K562 (cell line): Measurements from ENCODE around the gene CAMP. TPM values are rescaled to one million over a fixed set of nuclear protein-coding genes. Genes with fewer than 3 reads are reported as not detected.
A peak's percentile ranks its signal among the peaks of the same experiment; 100 is the strongest.

ENCODE experiments used
- ATAC-seq: fragments of 200-7000 bp; cut with Tn5 transposase; 3 replicates; pipeline ENCODE4 v1.9.1; 2020; ENCODE audit warnings: moderate library complexity
- BruUV-seq: library from RNA; stranded (reverse); fragments of 400-500 nt; replicated peaks from 2 replicates; lab custom pipeline; 2021; lab: Mats Ljungman, UMichigan
- CTCF ChIA-PET: fragments of 300-600 bp; formaldehyde crosslinking; extraction: SDS; loops from one replicate; lab custom pipeline; 2021; ENCODE audit warnings: low intra/inter-chr PET ratio; lab: Yijun Ruan, JAX
- POLR2A ChIA-PET: fragments of 300-600, 350-650 bp; sonication (Branson Sonifier 250); formaldehyde crosslinking; extraction: SDS; loops from one replicate; lab custom pipeline; 2021; ENCODE audit warnings: antibody characterized with exemption, inconsistent platforms; lab: Yijun Ruan, JAX
- DNase-seq, 4 experiments: peaks; one replicate each; pipeline versions ENCODE4 v3.0.0 to v3.0.0-alpha.2; 2011 to 2018; ENCODE audit warnings: low spot score in 3 of 4, mixed read lengths in 3 of 4; ENCODE audit errors: extremely low read depth in 1 of 4
- FAIRE-seq: peaks from 2 replicates; lab custom pipeline; 2011; peaks lifted over from hg19 to GRCh38; lab: Jason Lieb, UNC
- H2AFZ ChIP-seq: 2 replicates; pipeline ENCODE4 v1.6.0; 2011; ENCODE audit warnings: low read depth, low read length, control low read depth, inconsistent platforms
- H3K27ac ChIP-seq: fragments of 200-600 bp; 3 replicates; pipeline ENCODE4 v1.8.0; 2011; ENCODE audit warnings: low read depth, mild to moderate bottlenecking, control low read depth, inconsistent platforms, low read length, moderate library complexity, mixed read lengths; ENCODE audit errors: extremely low read depth
- H3K27me3 ChIP-seq, 2 experiments: fragments of 300-600 bp in 1 of 2; 2 replicates in 1 of 2; 3 replicates in 1 of 2; pipeline versions ENCODE4 v1.6.0 to v1.8.0; 2011; ENCODE audit warnings: inconsistent platforms in 2 of 2, low read length in 2 of 2, mild to moderate bottlenecking in 1 of 2, mixed read lengths in 1 of 2, moderate library complexity in 1 of 2; ENCODE audit not compliant: control insufficient read depth in 2 of 2, insufficient read depth in 2 of 2
- H3K36me3 ChIP-seq: fragments of 300-600 bp; 3 replicates; pipeline ENCODE4 v1.8.0; 2011; ENCODE audit warnings: mild to moderate bottlenecking, low read length, inconsistent platforms; ENCODE audit not compliant: control insufficient read depth, insufficient read depth
- H3K4me1 ChIP-seq, 2 experiments: fragments of 200-600 bp in 1 of 2; replicated peaks in 1 of 2; 2 replicates in 1 of 2; 3 replicates in 1 of 2; pipeline versions ENCODE4 v1.5.1 to v1.8.0; 2011; ENCODE audit warnings: inconsistent platforms in 2 of 2, low read length in 2 of 2, mild to moderate bottlenecking in 1 of 2, mixed read lengths in 1 of 2, moderate library complexity in 1 of 2; ENCODE audit not compliant: control insufficient read depth in 2 of 2, insufficient read depth in 2 of 2
- H3K4me2 ChIP-seq: 2 replicates; pipeline ENCODE4 v1.6.1; 2011; ENCODE audit warnings: low read length, control low read depth, inconsistent platforms, mixed read lengths; ENCODE audit not compliant: insufficient read depth
- H3K4me3 ChIP-seq: fragments of 200-600 bp; sonication (generic), shearing (Covaris generic); 2 replicates; pipeline ENCODE4 v1.5.1; 2016; ENCODE audit warnings: control low read depth, inconsistent platforms
- H3K79me2 ChIP-seq: fragments of 200-600 bp; 3 replicates; pipeline ENCODE4 v1.8.0; 2011; ENCODE audit warnings: low read length, inconsistent platforms; ENCODE audit not compliant: control insufficient read depth, insufficient read depth
- H3K9ac ChIP-seq, 2 experiments: 2 replicates each; pipeline versions ENCODE4 v1.6.0 to v1.6.1; 2011; ENCODE audit warnings: low read depth in 2 of 2, low read length in 2 of 2, control low read depth in 1 of 2, inconsistent platforms in 1 of 2, mild to moderate bottlenecking in 1 of 2, mixed read lengths in 1 of 2; ENCODE audit not compliant: insufficient read depth in 1 of 2
- H3K9me1 ChIP-seq: one replicate; pipeline ENCODE4 v1.6.0; 2011; ENCODE audit warnings: inconsistent platforms, mild to moderate bottlenecking, low read length, moderate library complexity; ENCODE audit not compliant: control insufficient read depth, insufficient read depth
- H3K9me3 ChIP-seq: replicated peaks from 2 replicates; pipeline ENCODE4 v1.5.1; 2011; ENCODE audit warnings: low read depth, low read length, inconsistent platforms; ENCODE audit not compliant: control insufficient read depth, insufficient read depth
- H4K20me1 ChIP-seq: replicated peaks from 2 replicates; pipeline ENCODE4 v1.6.1; 2011; ENCODE audit warnings: low read length, inconsistent platforms, mixed read lengths; ENCODE audit not compliant: control insufficient read depth, insufficient read depth
- BRCA1 ChIP-seq, 2 experiments: fragments of 450-650 bp in 1 of 2; sonication (generic) in 1 of 2; formaldehyde crosslinking in 1 of 2; IDR thresholded peaks; 2 replicates each; pipeline versions ENCODE4 v1.5.0 to v1.6.1; 2017 to 2020; ENCODE audit warnings: mild to moderate bottlenecking in 1 of 2, missing genetic modification reagents in 1 of 2
- HDGF ChIP-seq: fragments of 450-650 bp; IDR thresholded peaks from 2 replicates; pipeline ENCODE4 v1.6.1; 2016
- MIER1 ChIP-seq: fragments of 450-650 bp; IDR thresholded peaks from 2 replicates; pipeline ENCODE4 v1.6.1; 2016; ENCODE audit warnings: antibody characterized with exemption, mild to moderate bottlenecking, low read depth
- PKNOX1 ChIP-seq: fragments of 450-650 bp; IDR thresholded peaks from 2 replicates; pipeline ENCODE4 v1.6.1; 2016
- PRDM10 ChIP-seq: fragments of 450-650 bp; IDR thresholded peaks from 2 replicates; pipeline ENCODE4 v1.6.1; 2018; ENCODE audit not compliant: partially characterized antibody
- ZBTB17 ChIP-seq: fragments of 450-650 bp; formaldehyde crosslinking; IDR thresholded peaks from 2 replicates; pipeline ENCODE4 v1.4.0; 2020; ENCODE audit warnings: mild to moderate bottlenecking
- ZNF592 ChIP-seq: fragments of 450-650 bp; IDR thresholded peaks from 2 replicates; pipeline ENCODE4 v1.6.1; 2017; ENCODE audit warnings: antibody characterized with exemption, mild to moderate bottlenecking
- WGBS: fragments of 100-300 bp; shearing (Covaris generic); methylation state at CpG from one replicate; pipeline ENCODE4 v1.1.6; 2016; ENCODE audit warnings: low coverage, mixed read lengths; ENCODE audit not compliant: insufficient coverage; ENCODE audit errors: missing lambda C conversion rate; 5-methylcytosine and 5-hydroxymethylcytosine counted together
- in situ Hi-C: fragments of 300-500 bp; cut with MboI; formaldehyde crosslinking; loops from 4 replicates; pipeline ENCODE4 v1.15.0; 2018; ENCODE audit warnings: inconsistent platforms, mixed read lengths
- intact Hi-C: fragments of 100-400 bp; cut with micrococcal nuclease; formaldehyde crosslinking; loops from 2 replicates; pipeline ENCODE4 v1.14.2; 2022
- polyA plus RNA-seq, 8 experiments: library from polyadenylated mRNA; depleted of rRNA in 4 of 8; stranded (reverse) in 5 of 8; unstranded in 3 of 8; fragments of >200 nt; fragmentation: Nextera tagmentation in 2 of 8; fragmentation: Illumina TruSeq in 1 of 8; extraction: Ambion mirVana in 2 of 8; extraction: Trizol in 1 of 8; gene quantifications; 2 replicates each; pipeline versions ENCODE4 v1.2.1 to v1.2.3, GENCODE V29; 2011 to 2014; ENCODE audit warnings: inconsistent platforms in 1 of 8, missing spikeins in 1 of 8
- total RNA-seq, 7 experiments: library from RNA; depleted of rRNA in 6 of 7; stranded (reverse); fragments of >200 nt in 6 of 7; fragmentation: Illumina TruSeq in 2 of 7; extraction: Trizol in 2 of 7; gene quantifications; 2 replicates each; pipeline versions ENCODE4 v1.2.1 to v1.2.3, GENCODE V29; 2011 to 2021; ENCODE audit warnings: low replicate concordance in 1 of 7

CAMP gene
- total and polyA plus RNA-seq, 9 of the 15 experiments (the other 6 are each of a cell fraction or from before 2014, with no cell fraction given): 0.22 TPM; not detected in 8

- TF ChIP-seq ZNF592: 0 out of 2 replicates have a peak, but pooled peaks have one; percentile 20
Measured at GRCh38 chr3:48187579-48188265, 35.6 kb upstream of the CAMP start (continued).

GRCh38 chr3:48188266-48189201, 34.8 kb upstream of the CAMP start, which contains the start of gene CDC25A:
Gene CDC25A, minus strand, starts transcription at chr3:48188417. Its CDS starts 470 bp downstream, at chr3:48187947.
- Histone ChIP-seq H3K79me2 (peaks cover 47% of the 10 kb centered on the region), H3K36me3 (peaks cover 36% of the 10 kb centered on the region), H3K9me3 (no peaks in the 10 kb centered on the region), H3K9me1 (no peaks in the 10 kb centered on the region), H3K9ac (peak within 1 kb of the TSS; percentile 93 to 97), H3K27ac (peak within 1 kb of the TSS; percentile 89), H2AFZ (peak within 1 kb of the TSS; percentile 93), H3K27me3 (no peaks in the 10 kb centered on the region), H4K20me1 (no peaks in the 10 kb centered on the region), H3K4me3 (peak within 1 kb of the TSS; percentile 83), H3K4me1 (peaks cover 0 to 15% of the 10 kb centered on the region in 2 experiments; a peak in 3 of 5 replicates), H3K4me2 (peak within 1 kb of the TSS; percentile 90)
- POLR2A ChIA-PET: interaction anchor here (0.6 to 1.4 kb wide), 8 partner anchors 28 to 905 kb away, joined by 3 to 7 read pairs (median 4); partner anchors contain the start of genes ATRIP, QRICH1 and ZNF589
- in situ Hi-C loops: no loop called here
- peak; percentile 98 for ATAC-seq
- intact Hi-C loops: loop anchor here (2.0 kb wide), 1 partner anchor 52 kb away; the partner anchor contains the start of gene ZNF589
- no TSS peak for BruUV-seq
- CTCF ChIA-PET: interaction anchor here (0.6 kb wide), 1 partner anchor 489 kb away, joined by 3 read pairs; no protein-coding TSS in a partner anchor
- peak; percentile 90 to 97 (median 94) for DNase-seq
- FAIRE-seq: peak; percentile 98
- whole genome bisulfite sequencing: 6% methylated on average over 35 of the region's 44 CpGs
- peak; percentile 98 for TF ChIP-seq PKNOX1
- peak; percentile 17 for TF ChIP-seq PRDM10
- TF ChIP-seq BRCA1 (IDR thresholded peaks at IDR 0.05): no peak
- TF ChIP-seq BRCA1 (CRISPR knock-in tag; IDR thresholded peaks at IDR 0.05): no peak
- TF ChIP-seq MIER1: no peak
- TF ChIP-seq ZBTB17 (CRISPR knock-in tag): peak; percentile 39; the same call in 1 of the 2 replicates
- no peak for TF ChIP-seq HDGF
